ENCODE data around the gene RIMKLA.

Gene RIMKLA

GRCh38 chr1:42439940-42440339, 59.3 kb downstream of the RIMKLA start:
- DNase-seq (ENCODE audit: low read depth), result peak; percentile 88
- no peak overlapping the region for H3K4me3 ChIP-seq (ENCODE audit: low read length)
- TF ChIP-seq, protein P1, sequence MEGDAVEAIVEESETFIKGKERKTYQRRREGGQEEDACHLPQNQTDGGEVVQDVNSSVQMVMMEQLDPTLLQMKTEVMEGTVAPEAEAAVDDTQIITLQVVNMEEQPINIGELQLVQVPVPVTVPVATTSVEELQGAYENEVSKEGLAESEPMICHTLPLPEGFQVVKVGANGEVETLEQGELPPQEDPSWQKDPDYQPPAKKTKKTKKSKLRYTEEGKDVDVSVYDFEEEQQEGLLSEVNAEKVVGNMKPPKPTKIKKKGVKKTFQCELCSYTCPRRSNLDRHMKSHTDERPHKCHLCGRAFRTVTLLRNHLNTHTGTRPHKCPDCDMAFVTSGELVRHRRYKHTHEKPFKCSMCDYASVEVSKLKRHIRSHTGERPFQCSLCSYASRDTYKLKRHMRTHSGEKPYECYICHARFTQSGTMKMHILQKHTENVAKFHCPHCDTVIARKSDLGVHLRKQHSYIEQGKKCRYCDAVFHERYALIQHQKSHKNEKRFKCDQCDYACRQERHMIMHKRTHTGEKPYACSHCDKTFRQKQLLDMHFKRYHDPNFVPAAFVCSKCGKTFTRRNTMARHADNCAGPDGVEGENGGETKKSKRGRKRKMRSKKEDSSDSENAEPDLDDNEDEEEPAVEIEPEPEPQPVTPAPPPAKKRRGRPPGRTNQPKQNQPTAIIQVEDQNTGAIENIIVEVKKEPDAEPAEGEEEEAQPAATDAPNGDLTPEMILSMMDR (IDR thresholded peaks at IDR 0.05; ENCODE audit: insufficient read depth, low read depth, low read length, missing control alignments), result no peak

DNA sequence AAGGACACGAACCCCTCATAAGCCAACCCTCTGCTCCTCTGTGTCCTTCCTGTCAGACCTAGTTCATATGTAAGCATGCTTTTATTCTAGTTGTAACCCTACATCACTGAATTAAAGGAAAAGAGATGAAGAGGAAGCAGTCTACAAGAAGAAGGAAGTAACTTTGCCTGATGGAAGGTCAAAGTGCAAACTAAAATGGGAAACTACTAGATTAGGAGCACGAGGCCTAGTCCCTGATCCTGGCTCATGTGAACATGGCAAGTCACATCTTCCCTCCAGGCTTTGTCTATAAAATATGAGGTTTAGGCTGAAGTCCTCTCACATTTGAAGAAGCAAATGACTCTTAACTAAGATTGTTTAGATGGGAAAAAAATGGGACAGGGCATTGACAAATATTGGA, 62.1 kb downstream of the RIMKLA start:
- TF ChIP-seq, protein P1 (IDR thresholded peaks at IDR 0.05; ENCODE audit: insufficient read depth, low read depth, low read length, missing control alignments), result no peak
- H3K4me3 ChIP-seq (ENCODE audit: low read length), result no peak overlapping the region
- DNase-seq (ENCODE audit: low read depth), result no peak

- DNase-seq (ENCODE audit: low read depth), result no peak
- TF ChIP-seq, protein P1 (IDR thresholded peaks at IDR 0.05; ENCODE audit: insufficient read depth, low read depth, low read length, missing control alignments), result no peak
- no peak overlapping the region for H3K4me3 ChIP-seq (ENCODE audit: low read length)
Measured at GRCh38 chr1:42449256-42449655, 68.7 kb downstream of the RIMKLA start.

- no peak overlapping the region for H3K4me3 ChIP-seq (ENCODE audit: low read length)
- TF ChIP-seq, protein P1 (IDR thresholded peaks at IDR 0.05; ENCODE audit: insufficient read depth, low read depth, low read length, missing control alignments), result no peak
- DNase-seq (ENCODE audit: low read depth), result no peak
Measured at GRCh38 chr1:42450061-42450460, 69.5 kb downstream of the RIMKLA start.

DNA sequence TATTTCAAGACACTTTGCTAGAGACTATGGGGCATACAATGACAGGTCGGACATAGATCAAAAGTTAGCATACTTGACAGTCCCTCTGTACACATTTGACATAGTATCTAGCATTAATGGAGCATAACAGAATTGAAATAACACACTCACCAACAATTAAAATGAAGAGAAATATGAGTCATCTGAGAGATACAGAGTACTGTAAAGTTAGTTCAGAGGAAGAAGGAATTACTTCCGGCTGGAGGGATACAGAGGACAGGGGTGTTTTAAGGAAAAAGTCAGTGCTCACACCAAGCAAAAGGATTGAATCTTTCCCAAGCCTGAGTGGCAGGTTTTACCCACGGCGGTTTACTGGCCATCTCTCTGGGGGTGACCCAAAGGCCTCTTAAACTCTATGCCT, 72.8 kb downstream of the RIMKLA start:
- no peak for DNase-seq (ENCODE audit: low read depth)
- H3K4me3 ChIP-seq (ENCODE audit: low read length), result no peak overlapping the region
- TF ChIP-seq, protein P1 (IDR thresholded peaks at IDR 0.05; ENCODE audit: insufficient read depth, low read depth, low read length, missing control alignments), result no peak

GRCh38 chr1:42454403-42454802, 73.8 kb downstream of the RIMKLA start:
- H3K4me3 ChIP-seq (ENCODE audit: low read length), result no peak overlapping the region
- TF ChIP-seq, protein P1 (IDR thresholded peaks at IDR 0.05; ENCODE audit: insufficient read depth, low read depth, low read length, missing control alignments), result no peak
- DNase-seq (ENCODE audit: low read depth), result no peak

DNA sequence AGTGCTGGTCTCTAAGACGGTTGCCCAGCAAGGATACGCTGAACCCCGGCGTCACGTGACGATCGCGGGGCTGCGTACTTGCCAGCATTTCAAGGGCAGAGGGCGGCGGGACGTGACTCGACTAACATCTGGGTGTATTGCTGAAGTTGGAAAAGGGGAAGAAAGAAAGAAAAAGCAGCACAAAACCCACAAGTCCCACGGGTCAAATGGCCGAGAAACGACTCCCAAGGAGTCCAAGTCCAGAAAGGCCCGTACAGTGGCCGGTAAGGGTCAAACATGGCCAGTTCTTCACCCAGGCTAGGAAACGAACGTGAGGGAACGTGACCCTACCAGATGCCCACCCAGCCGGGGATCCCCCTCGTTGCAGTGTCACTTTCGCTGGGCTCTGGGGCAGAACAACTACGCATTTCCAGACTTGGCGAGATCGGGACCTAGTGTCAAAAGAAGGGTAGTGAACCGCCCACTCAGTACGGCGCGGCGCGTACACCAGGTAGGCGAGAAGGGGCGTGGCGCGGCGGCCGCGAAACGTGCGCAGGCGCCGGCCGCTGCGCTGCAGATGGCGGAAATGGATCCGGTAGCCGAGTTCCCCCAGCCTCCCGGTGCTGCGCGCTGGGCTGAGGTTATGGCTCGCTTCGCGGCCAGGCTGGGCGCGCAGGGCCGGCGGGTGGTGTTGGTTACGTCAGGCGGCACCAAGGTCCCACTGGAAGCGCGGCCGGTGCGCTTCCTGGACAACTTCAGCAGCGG, 75.6 kb downstream of the RIMKLA start, which contains the start of the genes PPCS and ZMYND12:
Gene PPCS, plus strand, starts transcription at position 534 of the 744 bp plus-strand sequence. Its CDS starts 23 bp downstream, at position 557.
Gene ZMYND12, minus strand, starts transcription at position 13 of the 744 bp plus-strand sequence. CDS start 25 bp downstream, outside the sequence.
- peak within 1 kb of the TSS; percentile 79 for H3K4me3 ChIP-seq (ENCODE audit: low read length)
- TF ChIP-seq, protein P1 (IDR thresholded peaks at IDR 0.05; ENCODE audit: insufficient read depth, low read depth, low read length, missing control alignments), result peak; percentile 5
- peak; percentile 89 for DNase-seq (ENCODE audit: low read depth)

Data from epithelial cell of esophagus (primary cell).